22Rv1 (cell line): ENCODE results near the gene DENND1A.

Source experiments
- CTCF ChIP-seq: fragments of 450-650 bp; IDR thresholded peaks from 2 replicates; pipeline ENCODE4 v1.5.1; 2017; ENCODE audit warnings: mild to moderate bottlenecking
- ZFX ChIP-seq: fragments of 450-650 bp; IDR thresholded peaks from 2 replicates; pipeline ENCODE4 v1.6.1; 2017; ENCODE audit warnings: antibody characterized with exemption, borderline replicate concordance

- no peak for TF ChIP-seq CTCF
- no peak for TF ChIP-seq ZFX
Measured at GRCh38 chr9:123923377-123923776, 6.5 kb downstream of the DENND1A start.
